ENCODE measurements around the gene HOXC10.

HOXC10 gene

DNA sequence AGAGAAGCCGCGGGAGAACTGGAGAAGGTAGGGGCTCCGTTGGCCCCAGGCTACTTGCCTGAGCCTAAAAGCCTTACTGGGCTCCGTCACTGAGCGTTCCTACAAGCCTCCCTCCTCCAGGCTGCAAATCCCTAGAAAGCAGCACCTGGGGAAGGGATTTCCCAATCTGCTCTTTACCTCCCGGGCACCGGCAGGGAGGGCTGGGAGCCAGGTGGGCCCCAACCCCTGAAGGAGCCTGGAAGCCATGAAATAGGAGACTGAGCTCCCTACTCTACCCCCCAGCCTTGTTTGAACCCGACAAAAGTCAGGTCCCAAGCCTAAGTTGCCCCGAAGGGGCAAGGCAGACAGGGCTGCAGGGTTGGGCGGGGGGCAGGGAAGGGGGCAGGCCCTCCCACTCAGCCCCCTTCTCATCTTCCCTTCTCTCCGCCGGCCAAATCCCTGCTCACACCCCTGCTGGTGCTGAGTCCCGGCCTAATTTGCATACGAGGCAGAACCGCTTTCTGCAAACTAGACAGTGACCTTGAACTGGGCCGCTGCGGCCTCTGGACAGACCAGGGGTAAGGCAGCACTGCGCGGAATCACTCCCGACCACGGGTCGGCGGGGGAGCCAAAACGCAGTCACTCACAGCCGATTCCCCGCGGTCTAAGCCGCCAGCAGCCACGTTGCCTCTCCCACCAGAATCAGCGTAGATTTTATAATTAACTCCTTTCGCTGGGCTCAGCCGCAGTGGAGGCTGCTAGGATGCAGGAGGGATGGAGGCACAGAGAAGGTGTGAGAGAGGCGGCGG, 34.0 kb upstream of the HOXC10 start:
- FAIRE-seq: no peak

DNA sequence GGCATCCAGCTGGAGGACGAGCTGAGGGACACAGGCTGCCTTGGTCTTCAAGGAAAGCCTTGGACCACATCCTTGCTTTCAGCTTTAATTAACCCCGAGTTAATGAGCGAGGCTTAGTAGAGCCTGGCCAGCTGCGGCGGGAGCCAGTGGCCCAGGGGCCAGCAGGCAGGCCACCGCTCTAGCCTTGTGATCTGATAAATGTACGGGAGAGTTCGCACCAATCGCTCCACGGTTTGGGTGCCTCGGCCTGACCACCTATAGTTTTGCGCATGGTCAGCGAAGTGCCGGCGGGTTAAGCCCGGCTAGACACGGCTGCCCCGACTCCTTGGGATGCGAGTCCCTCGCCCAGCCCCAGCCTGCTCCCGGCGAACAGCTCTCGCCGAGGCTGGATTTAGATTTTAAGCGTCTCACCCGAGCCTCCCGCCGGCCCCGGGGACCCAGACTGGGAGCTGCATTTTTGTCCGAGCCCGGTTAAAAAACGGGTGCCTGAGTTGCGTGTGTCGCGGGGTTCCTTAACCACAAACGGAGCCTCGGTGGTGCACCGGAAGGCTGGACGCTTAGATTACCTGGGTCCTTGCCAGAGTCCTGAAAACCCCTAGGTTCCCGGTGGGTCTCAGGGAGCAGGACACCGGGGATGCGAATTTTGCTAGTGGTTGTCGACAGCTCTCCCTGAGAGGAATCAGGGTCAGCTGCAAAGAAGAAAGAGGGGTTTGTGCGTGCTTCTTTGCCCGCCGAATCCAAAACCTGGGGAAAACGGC, 33.2 kb upstream of the HOXC10 start:
- no peak for FAIRE-seq

DNA sequence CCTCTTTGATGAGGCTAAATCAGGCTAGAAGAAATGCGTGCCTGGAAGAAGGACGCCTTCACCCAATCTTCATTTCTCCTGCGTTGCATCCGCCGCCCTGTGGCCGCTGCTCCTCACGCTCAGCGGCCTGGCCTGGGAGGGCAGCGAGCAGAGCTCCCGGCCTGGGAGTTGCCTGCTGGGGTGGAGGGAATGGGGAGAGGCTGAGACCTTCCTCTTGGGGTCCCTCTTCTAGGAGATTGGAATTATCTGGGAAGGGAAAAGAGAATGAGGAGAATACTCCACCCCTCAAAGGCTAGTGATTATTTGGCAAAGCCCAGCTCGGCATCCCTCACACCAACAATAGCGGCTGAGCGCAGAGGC, 32.6 kb upstream of the HOXC10 start:
- FAIRE-seq: no peak

DNA sequence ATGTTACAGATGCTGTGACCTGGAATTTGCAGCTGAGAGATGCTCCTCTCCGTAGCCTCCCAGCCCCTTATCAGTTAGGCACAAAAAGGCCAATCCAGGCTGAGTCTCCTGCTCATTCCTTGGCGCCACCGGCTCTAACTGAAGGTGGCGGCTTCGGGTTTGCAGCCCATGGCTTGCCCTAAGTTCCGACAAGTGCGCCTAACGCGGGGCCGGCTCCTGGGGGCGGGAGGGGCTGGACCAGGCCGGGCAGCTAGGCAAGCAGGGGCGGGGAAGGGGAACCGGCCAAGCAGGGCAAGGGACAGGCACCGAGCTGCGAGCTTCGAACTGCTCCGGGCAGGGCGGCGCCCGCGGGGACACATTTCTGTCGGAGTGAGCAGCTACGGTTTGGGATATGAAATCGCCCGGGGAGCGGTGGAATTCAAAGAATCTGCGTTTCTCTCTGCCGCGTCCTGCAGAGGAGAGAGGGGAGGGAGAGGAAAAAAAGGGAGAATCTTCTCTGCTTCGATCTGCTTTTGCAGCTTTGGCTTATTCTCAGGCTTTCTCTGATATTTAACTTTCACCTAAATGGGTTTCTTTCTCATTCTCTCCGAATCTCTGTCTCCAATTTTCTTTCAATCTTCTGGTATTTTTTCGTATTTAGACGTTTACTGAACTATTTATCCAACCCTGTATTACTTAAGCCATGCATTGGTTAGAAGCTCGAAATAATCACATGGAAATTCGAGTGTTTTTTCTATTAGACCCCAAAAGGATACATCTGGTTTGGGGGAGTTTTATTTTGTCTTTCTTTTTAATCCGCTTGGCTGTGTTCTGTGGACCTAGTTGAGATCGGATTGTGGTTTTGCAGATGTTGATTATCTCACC, 31.8 kb upstream of the HOXC10 start:
- FAIRE-seq: no peak

DNA sequence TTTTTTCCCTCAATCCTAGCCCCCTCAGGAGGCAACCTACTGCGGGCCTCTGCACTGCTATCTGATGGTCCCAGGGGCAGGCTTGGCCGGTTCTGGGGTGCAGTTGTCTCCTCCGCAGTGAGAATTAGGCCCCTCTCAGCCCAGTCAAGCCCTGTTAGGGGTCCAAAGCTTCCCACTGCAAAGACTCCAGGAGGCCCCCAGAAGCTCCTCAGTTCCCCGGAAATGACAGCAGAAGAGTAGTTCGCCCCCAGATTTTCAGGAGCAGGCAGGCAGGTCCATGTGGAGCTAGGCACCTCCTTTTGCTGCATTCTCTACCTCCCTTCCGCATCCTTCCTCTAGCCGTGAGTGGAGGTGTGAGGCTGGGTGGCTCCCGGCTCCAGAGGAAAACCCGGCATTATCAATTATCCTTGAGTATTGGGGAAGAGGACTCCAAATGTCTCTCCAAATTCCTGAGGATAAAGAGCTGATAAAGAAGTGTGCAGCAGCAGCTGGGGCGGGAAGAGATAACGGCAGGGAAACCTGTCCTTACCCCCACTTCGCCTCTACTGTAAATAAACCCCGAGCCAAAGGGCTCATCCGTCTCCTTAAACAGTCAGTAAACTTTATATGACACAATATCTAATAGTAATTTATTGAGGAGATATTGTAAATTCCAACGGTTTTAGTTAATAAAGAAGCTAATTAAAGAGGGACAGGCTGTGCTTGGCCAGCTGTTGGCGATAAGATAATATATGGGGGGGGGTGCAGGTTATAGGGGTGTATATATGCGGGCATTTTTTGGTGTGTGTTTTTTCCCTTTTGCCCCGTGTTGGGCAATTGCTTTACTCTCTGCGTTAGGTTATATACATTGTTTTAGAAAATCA, 30.9 kb upstream of the HOXC10 start:
- FAIRE-seq: no peak

DNA sequence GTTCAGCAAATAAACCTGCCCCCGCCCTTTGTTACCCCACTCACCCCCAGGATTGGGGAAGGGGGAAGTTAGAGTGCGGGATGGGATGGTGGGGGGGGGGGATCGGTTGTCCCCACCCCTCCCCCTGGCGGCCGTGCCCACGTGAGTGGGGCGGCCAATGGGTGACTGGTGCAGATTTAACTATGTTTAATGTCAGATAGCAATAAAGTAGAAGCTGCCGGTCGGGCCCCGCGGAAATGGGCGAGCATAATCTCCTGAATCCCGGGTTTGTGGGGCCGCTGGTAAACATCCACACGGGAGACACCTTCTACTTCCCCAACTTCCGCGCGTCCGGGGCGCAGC, 30.3 kb upstream of the HOXC10 start, which contains the start of gene HOXC12:
Gene HOXC12 (plus strand): TSS at position 210 of the 342 bp plus-strand sequence. CDS start 27 bp downstream, at position 237.
- no peak for FAIRE-seq

DNA sequence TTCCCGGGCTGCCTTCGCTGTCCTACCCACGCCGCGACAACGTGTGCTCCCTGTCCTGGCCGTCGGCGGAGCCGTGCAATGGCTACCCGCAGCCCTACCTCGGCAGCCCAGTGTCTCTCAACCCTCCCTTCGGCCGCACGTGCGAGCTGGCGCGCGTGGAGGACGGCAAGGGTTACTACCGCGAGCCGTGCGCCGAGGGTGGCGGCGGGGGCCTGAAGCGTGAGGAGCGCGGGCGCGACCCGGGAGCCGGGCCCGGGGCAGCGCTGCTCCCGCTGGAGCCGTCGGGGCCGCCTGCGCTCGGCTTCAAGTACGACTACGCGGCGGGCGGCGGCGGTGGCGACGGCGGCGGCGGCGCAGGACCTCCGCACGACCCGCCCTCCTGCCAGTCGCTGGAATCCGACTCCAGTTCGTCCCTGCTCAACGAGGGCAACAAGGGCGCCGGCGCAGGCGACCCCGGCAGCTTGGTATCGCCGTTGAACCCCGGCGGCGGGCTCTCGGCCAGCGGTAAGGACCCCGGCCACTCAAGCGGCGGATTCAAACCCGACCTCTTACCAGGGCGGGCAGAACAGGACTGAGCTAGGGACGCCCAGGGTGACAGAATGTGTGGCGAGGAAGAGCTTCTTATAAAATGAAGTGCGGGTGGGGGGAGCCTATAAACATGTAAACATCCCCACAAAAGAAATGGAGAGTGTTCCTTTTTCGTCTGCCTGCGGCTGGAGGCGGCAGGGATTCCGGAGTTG, 29.7 kb upstream of the HOXC10 start:
- FAIRE-seq: no peak

DNA sequence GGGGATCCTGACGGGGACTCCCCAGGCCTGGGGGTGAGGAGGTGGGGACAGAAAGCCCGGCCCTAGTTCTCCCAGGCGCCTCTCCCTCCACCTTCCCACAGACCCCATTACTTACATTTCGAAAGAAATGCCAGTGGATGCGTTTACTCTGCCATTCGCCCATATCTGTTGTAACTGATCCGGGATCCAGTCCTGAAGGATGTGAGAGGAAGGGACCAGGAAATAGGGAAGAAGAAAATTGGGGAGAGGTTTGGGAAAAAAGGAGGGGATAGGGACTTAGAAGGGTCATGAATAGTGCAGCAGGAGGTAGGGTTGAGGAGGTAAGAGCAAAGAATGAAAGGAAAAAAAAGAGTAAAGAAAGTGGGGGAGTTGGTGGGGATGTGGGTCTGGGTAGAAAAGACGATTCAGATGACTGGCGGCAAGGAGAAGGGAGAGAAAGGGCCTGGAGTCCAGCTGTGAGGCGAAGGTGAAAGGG, 29.1 kb upstream of the HOXC10 start:
- no peak for FAIRE-seq

DNA sequence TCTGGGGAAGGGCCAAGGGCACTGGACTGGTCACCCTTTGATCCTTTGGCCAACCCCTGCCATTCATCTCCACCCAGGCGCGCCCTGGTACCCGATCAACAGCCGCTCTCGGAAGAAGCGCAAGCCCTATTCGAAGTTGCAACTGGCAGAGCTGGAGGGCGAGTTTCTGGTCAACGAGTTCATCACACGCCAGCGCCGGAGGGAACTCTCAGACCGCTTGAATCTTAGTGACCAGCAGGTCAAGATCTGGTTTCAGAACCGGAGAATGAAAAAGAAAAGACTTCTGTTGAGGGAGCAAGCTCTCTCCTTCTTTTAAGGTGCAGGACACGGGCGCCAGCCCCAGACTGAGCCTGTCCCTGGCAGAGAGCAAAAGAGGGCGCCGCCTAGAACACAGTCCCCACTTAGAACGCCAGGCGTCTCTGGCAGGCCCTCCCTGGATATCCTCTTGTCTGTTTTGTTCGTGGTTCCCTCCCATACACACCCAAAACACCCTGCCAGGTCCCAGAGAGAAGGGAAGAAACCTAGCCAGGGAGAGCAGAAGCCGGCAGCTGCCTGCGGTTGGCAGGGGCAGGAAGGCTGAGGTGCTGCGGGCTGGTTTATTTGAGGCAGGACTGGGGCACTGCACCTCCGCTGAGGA, 28.6 kb upstream of the HOXC10 start:
- FAIRE-seq: no peak

DNA sequence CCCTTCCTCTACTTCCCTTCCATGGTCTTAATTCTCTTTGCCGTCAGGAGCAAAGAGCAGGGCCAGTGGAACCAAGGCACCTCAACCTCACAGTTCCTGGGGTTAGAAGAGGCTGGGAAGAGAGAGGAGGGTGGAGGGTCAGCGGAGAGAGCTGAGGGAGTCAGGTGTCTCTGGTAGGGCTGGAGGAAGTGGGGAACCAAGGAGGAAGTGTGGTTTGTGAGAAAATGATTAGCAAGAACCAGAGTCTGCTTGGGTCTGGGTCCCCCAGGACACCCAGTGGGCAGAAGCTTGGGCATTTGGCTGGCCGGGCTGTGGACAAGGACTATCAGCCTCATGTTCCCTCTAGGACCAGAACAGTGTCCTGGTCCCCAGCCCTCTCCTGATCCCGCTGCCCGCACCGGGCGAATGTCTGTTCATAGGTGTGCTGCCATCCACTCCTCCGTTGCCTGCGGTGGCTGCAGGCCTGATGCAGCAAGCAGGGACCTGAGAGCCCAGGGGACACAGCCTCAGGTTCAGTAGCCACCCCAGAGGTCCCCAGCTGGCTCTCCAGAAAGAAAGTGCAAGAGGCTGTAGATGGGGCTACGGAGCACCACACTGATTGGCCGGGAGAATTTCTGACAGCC, 27.9 kb upstream of the HOXC10 start:
- FAIRE-seq: no peak

DNA sequence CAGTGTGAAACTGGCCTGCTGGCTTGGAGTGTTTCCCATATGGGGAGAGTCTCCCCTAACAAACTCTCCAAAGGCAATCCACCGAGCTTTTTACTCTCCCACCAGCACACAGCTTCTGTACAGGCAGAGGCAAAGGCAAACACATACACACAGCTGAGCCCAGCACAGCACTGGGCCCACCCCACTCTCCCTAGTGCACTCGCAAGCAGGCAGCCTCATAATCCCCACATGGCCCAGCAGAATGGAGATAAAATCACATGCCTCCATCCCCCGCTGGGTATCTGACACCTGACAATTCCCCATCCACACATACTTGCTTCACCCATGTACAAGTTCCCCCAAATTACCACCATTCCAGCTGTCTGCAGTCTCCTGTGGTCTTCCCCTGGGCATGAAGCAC, 26.8 kb upstream of the HOXC10 start:
- FAIRE-seq: no peak

DNA sequence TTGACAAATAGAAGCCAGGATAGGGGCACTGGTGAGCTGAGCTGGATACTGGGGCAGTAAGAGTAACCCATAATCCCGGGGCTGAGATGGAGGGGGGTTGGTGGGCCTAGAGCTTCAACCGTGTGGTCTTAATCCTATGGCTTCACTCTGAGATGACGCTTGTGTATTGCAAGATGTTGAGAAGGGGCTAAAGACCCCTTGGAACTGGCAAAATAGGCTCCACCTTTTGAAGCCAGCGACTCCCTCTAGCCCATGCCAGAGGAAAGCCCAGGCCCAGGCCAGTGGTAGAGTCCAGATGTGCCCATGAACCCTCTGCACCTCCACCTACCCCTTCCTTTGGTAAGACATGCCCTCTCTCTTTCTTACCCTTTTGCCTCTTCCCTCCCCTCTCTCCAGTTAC, 25.6 kb upstream of the HOXC10 start:
- no peak for FAIRE-seq

DNA sequence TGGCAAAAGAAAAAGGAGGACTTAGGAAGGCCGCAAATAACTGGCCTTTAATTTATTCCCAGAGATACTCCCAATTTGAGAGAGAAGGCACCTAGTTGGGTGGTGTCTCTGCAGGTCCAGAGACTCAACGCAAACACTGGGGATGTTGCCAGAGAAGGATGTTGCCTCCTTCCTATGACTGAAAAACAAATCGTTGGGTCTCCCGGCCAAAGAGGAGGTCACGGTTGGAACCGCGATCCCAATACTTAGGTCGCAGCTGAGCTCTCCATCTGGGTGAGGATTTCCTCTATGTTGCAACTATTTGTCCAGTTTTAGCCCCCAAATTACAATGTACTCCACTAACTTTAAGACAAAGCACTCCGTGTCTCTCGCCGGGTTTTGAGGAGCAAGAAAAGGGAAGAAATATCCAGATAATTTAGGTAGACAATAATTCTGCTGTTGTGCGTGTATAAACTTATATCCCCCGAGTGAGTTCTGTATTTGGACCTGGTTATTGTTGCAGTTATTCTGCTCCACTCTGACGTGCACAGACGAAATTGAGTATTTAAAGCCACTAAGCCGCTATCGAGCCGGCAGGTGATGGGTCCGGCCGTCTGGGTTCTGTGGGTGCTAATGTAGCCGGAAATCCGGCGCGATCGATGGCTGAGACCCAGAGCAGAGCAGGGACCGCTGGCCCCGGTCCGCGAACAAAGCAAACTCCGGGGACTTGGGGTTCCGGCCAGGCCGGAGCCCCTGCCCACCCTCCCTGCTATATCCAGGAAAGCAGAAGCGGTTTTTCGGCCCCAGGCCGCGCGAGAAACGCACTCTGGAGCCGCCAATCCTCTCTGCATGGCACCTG, 24.5 kb upstream of the HOXC10 start:
- FAIRE-seq: no peak

DNA sequence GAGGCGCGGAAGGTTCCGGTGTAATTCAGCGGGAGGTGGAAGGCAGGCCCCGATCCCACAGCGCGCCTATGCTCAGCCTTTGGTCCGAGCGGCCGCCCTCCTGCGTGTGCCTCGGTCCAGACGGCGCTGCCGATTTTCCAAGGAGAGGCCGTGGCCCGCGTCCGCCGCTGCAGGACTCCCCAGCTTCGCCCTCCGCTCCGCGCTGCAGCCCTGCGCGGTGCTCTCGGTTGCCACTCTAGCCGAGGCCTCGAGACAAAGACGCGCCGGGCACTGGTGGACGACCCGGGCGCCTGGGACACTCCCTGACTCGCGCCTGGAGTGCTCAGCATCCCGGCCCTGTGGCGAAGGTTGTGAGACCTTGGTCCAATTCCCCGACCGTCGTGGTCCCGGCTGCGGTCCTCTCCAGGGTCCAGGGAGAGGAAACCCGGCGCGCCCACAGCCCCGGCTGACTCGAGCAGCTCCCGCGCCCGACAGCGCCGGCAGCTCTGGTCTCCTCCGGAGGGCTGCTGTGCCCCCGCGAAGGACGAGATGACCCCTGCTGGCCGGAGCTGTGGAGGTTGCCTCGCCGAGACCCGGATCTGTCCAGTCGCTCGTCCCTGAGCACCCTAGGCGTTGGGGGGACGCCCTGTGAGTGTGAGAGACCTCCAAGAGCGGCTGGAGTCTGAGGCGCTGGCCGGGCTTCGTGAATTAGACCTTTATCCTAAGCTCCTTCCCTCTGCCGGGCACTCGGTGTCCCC, 23.8 kb upstream of the HOXC10 start:
- FAIRE-seq: no peak

DNA sequence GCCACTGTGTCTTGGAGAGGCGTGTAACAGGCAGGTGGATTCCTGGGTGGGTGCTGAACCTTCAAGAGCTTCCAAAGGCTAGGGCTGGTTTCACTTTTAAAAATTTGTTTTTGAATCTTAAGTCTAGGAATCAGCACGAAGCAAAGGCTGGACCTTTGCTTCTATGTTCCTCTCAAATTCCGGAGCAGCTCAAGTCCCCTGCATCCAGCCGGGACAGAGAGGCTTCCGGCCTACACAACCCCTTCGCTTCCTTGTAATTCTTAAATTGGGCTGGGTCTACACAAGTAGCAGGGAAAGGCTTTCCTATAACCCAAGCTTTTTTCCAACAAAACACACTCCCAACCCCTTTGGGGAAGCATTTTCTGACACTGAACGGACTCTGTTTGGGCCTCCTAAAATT, 21.9 kb upstream of the HOXC10 start:
- no peak for FAIRE-seq

DNA sequence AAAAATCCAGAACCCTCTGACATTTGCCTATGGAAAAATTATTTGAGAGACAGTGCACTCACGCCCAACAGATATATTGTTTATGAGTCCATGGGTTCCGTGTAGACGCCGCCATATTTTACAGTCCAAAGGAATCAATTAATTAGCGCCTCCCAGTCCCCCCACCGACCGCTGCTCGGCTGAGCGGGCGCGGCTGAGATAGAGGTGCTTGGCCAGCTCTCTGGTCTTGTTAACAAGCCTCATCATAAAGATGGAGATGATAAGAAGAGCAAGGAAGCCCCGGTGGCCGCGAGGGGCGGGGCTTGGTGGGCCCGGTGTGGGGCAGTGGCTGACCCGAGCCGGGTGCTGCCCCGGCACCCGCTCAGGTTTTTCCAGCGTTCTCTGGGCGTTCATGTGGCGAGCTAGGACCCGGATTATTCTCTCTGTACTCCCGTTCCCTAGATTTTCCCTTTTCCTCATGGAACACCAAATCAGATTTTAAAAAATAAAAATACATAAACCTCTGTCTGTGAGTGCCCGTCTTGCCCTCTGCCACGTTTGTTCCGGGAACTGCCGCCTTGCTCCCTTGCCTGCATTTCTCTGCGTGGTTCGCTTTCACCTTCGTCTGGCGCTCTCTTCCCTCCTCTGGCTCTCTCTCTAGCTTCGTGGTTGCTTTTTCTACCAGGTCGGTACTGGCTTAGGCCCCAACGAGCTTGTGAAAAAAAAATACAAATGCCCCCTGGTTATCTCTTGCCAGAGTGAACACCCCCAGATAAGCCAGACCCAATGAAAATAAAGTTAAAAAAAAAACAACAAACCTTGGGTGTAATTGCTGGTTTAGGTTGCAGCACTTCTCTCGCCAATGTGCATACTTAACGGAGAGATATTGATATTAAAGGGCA, 21.3 kb upstream of the HOXC10 start:
- no peak for FAIRE-seq

DNA sequence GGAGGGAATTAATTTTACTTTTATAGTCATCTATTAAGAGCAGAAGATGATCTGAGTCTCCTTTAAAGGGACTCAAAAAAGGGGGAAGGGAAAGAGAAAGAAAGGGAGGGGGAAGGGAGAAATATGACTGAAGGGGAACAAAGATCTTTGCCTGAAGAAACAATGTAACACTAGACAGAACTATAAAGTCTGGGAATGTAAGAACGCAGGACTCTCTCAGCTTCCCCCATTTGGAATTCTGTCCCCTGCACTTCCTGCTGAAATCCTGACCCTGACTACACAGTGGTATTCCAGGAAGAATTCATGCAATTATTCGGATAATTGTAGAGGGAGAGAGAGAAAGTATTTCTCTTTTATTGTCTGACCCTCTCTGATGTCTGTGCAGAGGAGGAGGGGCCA, 20.6 kb upstream of the HOXC10 start:
- FAIRE-seq: no peak

Measured in colon (tissue), 2 donors.